ENCODE results near the gene WDFY3.
"Not testable (repeated sequence)": the region's sequence is repeated elsewhere in the genome, so short reads cannot be mapped to it uniquely, and the experiment has no call there.

The WDFY3 gene

GRCh38 chr4:84691170-84691691 is 275.3 kb downstream of the WDFY3 start:
- no peak for TF ChIP-seq ZNF274 (IDR thresholded peaks at IDR 0.05; ENCODE audit: low read depth, low read length)
- no peak overlapping the region for H3K4me3 ChIP-seq (ENCODE audit: low read length)

- no peak for TF ChIP-seq ZNF274 (IDR thresholded peaks at IDR 0.05; ENCODE audit: low read depth, low read length)
- H3K4me3 ChIP-seq (ENCODE audit: low read length), result no peak overlapping the region
Measured at GRCh38 chr4:84690481-84690880, 276.0 kb downstream of the WDFY3 start.

DNA sequence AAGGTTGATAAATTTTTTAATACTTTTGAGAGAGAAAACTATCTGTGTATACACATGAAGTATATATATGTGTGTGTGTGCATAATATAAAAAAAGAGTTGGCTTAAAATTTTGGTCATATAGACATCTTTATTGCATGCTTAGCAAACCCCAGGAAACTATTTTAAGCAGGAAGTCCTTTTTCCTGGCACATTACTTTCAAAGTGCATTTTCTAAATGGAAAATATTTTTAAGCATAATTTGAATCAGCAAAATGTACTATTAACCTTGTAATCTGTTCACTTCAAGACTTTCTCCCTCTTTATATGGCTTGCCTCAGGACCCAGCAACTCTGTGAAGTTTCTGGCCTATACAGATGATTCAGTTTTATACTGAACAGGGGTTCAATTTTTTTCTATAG is 277.3 kb downstream of the WDFY3 start:
- H3K4me3 ChIP-seq (ENCODE audit: low read length), result no peak overlapping the region
- TF ChIP-seq ZNF274 (IDR thresholded peaks at IDR 0.05; ENCODE audit: low read depth, low read length), result no peak

GRCh38 chr4:84688605-84689004 is 277.9 kb downstream of the WDFY3 start:
- TF ChIP-seq ZNF274 (IDR thresholded peaks at IDR 0.05; ENCODE audit: low read depth, low read length), result no peak
- no peak overlapping the region for H3K4me3 ChIP-seq (ENCODE audit: low read length)

DNA sequence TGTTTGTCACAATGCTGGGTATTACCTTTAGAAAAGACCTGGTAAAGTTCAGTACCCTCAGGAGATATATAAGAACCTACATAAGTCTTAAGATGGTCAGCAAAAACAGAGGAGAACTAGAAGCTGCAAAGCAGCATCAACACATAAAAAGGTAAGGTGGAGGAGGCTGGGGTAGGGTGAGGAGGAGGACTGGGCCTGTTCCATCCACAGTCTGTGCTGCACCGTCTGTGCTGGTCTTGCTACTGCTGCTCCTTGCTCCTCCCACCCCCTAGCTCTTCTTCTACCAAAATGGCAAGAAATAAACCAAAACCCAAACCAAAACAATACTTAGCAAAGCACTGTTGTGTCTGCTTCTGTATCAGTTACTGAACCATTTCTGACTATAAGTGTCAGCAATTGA is 281.4 kb downstream of the WDFY3 start:
- H3K4me3 ChIP-seq (ENCODE audit: low read length), result no peak overlapping the region
- TF ChIP-seq ZNF274 (IDR thresholded peaks at IDR 0.05; ENCODE audit: low read depth, low read length), result no peak

- H3K4me3 ChIP-seq (ENCODE audit: low read length), result no peak overlapping the region
- TF ChIP-seq ZNF274 (IDR thresholded peaks at IDR 0.05; ENCODE audit: low read depth, low read length), result no peak
Measured at GRCh38 chr4:84684361-84684760, 282.1 kb downstream of the WDFY3 start.

GRCh38 chr4:84683064-84683850 is 283.2 kb downstream of the WDFY3 start:
- no peak for TF ChIP-seq ZNF274 (IDR thresholded peaks at IDR 0.05; ENCODE audit: low read depth, low read length)
- no peak overlapping the region for H3K4me3 ChIP-seq (ENCODE audit: low read length)

GRCh38 chr4:84682661-84683060 is 283.8 kb downstream of the WDFY3 start:
- H3K4me3 ChIP-seq (ENCODE audit: low read length), result not testable (repeated sequence)

DNA sequence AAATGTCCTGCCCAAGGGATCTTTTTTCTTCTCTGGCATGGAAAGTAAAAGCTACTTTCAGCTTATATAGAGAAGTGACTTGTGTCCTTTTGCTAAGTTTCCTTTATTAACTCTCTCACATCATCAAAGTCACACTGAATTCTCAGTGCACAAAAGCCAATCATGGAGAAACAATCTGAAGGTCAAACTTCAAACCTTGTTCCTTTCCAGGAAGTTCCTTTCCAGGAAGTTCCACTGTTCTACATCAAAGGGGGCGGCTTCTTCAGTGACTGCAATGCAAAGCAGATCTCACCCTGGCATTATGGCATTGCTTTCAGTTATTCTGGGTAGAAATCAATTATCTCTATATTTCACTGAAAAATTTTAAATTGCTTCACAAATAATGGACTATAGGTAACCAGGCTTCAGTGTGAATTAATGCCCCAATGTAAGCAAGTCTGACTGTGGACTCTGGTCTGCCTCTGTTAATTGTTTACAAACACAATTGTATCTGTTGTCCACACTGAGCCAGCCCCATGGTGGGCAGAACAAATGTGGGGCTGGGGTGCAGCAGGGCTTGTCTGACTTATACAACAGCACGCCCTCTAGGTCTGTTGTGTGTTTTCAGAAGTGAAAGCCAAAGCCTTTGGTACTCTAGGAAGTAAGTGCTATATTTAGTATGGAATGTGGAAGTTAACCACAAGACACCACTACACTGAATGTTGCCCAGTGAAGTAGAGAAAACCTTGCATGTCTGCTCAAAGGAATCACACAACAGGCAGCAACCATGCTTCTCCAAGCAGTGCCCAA is 284.8 kb downstream of the WDFY3 start:
- no peak for TF ChIP-seq ZNF274 (IDR thresholded peaks at IDR 0.05; ENCODE audit: low read depth, low read length)
- H3K4me3 ChIP-seq (ENCODE audit: low read length), result no peak overlapping the region

GRCh38 chr4:84680956-84681355 is 285.5 kb downstream of the WDFY3 start:
- H3K4me3 ChIP-seq (ENCODE audit: low read length), result no peak overlapping the region
- TF ChIP-seq ZNF274 (IDR thresholded peaks at IDR 0.05; ENCODE audit: low read depth, low read length), result no peak

DNA sequence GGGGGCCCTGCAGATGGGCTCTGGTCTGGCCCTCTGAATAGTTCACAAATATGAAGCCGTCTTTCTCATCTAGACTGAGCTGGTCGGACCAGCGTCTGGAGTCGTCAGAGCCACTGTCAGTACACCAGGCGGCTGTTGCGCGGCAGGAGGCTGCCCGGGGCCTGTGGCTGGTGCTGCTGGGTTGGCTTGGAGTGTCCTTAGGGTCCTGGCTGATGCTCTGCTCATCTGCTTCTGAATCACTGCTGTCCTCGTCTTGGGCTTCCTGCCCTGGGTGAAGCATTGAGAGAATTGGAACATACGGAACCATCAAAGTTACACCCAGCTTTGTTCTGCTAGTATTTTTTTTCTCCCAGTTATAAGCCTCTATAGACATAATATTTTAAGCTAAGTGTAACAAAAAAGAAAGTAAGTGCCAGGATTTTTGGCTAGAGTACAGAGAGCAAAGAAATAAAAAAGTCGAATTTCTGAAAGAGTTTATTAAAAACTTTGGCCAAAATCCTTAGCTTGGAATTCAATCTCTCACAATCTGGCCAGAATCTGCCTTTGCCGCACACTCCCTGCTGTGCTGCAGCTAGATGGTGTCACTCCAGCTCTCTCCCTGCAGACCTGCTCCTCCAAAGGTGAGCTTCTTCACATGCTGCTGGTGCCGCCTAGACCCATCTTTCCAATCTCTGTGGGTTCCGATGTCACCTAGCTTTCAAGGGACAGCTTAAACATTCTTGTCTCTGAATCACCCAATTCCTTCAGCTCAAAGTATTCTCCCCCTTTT is 287.3 kb downstream of the WDFY3 start:
- H3K4me3 ChIP-seq (ENCODE audit: low read length), result no peak overlapping the region
- no peak for TF ChIP-seq ZNF274 (IDR thresholded peaks at IDR 0.05; ENCODE audit: low read depth, low read length)

DNA sequence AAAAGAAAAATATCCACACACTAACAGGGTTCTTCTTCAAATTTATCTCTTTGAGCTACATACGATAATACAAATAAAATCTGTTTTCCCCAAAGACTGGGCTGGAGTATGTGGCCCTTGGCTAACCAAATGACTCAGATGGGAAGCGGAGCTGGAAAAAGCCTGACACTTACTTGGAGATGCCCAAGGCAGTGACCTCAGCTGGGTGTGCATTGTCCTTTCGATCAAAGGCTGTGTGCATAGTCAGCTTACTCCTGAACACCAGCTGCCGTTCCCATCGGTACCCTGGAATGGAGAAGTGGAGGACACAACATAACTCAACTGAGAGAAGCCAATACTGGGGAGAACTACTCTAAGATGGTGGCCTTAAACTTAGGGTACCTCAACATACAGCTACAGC is 288.5 kb downstream of the WDFY3 start:
- no peak overlapping the region for H3K4me3 ChIP-seq (ENCODE audit: low read length)
- TF ChIP-seq ZNF274 (IDR thresholded peaks at IDR 0.05; ENCODE audit: low read depth, low read length), result no peak

DNA sequence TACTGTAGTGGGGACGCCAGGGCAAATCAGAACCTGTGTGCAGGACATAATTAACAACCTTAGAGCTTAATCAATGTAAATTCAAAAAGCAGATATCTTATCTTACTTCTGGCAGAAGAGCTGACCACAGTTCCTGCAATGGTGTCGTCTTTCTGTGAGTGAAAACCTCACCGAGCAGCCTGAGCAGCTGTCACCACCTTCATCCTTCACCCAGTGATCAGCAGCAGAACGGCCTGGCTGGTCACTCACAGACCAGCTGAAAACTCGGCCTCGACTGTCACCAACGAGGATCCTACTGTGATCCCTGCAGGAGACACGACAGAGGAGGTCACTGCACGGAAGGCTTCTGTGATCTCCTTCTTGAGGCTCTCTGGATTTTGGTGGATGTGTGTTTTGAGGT is 289.4 kb downstream of the WDFY3 start:
- no peak overlapping the region for H3K4me3 ChIP-seq (ENCODE audit: low read length)
- no peak for TF ChIP-seq ZNF274 (IDR thresholded peaks at IDR 0.05; ENCODE audit: low read depth, low read length)

DNA sequence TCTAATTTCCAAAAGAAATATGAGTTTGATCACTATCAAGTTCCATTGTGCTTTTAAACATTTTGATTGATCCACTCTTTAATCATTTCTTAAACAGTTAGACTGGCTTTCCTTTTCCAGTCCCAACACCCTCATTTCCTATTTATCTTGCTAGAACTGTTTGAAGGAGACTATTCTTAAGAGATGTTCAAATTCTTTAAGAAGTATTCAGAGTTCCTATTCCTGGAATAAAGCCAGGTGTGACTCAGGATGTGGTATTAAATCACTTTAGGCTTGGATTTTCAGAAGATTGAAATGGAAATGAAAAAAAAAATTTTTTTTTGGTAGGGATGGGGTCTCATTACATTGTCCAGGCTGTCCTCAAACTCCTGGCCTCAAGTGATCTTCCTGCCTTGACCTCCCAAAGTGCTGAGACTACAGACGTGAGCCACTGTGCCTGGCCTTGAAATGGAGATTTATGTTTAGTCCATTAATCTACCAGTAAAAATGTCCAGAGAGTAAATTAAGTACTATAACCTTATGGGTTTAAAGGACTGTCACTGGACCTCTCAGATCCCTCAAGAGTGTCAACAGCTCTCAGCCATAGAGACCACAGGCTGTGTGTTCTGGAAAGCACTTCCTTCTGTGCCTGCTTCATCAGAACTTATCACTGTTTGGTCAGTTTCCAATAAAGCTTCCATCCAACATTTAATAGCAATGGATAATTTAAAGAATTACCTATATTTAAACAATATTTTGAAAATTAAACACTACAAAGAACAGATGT is 292.8 kb downstream of the WDFY3 start:
- no peak overlapping the region for H3K4me3 ChIP-seq (ENCODE audit: low read length)
- no peak for TF ChIP-seq ZNF274 (IDR thresholded peaks at IDR 0.05; ENCODE audit: low read depth, low read length)
